ENCODE data around the gene BET1L.

The BET1L gene

GRCh38 chr11:207208-207862 is at the start of gene BET1L, which contains the start of gene RIC8A:
BET1L (minus strand) TSS chr11:207399; CDS start chr11:207321, 78 bp downstream.
RIC8A (plus strand) TSS chr11:207708; CDS start chr11:208855, 1,147 bp downstream.
- no peak for TF ChIP-seq CTCF (IDR thresholded peaks at IDR 0.05; ENCODE audit: low read depth, low read length)
- DNase-seq (ENCODE audit: low read depth, low spot score) = peak; percentile 99
- H3K4me3 ChIP-seq (ENCODE audit: low read depth, low read length) = peak within 1 kb of the TSS; percentile 90
- in situ Hi-C loops (cut with HindIII; ENCODE audit: low sequenced_read_pairs) = no loop called here

GRCh38 chr11:255816-256215 is 48.6 kb upstream of the BET1L start:
- TF ChIP-seq CTCF (IDR thresholded peaks at IDR 0.05; ENCODE audit: low read depth, low read length) = no peak
- no peak for DNase-seq (ENCODE audit: low read depth, low spot score)
- H3K4me3 ChIP-seq (ENCODE audit: low read depth, low read length) = no peak overlapping the region
- in situ Hi-C loops (cut with HindIII; ENCODE audit: low sequenced_read_pairs) = no loop called here

- H3K4me3 ChIP-seq (ENCODE audit: low read depth, low read length) = no peak overlapping the region
- no peak for DNase-seq (ENCODE audit: low read depth, low spot score)
- in situ Hi-C loops (cut with HindIII; ENCODE audit: low sequenced_read_pairs) = no loop called here
- no peak for TF ChIP-seq CTCF (IDR thresholded peaks at IDR 0.05; ENCODE audit: low read depth, low read length)
Observed at GRCh38 chr11:255176-255575, 48.0 kb upstream of the BET1L start.

- no peak for TF ChIP-seq CTCF (IDR thresholded peaks at IDR 0.05; ENCODE audit: low read depth, low read length)
- no peak for DNase-seq (ENCODE audit: low read depth, low spot score)
Observed at GRCh38 chr11:253886-254270, 46.7 kb upstream of the BET1L start.

GRCh38 chr11:253160-253885 is 46.1 kb upstream of the BET1L start:
- in situ Hi-C loops (cut with HindIII; ENCODE audit: low sequenced_read_pairs) = no loop called here
- TF ChIP-seq CTCF (IDR thresholded peaks at IDR 0.05; ENCODE audit: low read depth, low read length) = no peak
- no peak for DNase-seq (ENCODE audit: low read depth, low spot score)
- no peak overlapping the region for H3K4me3 ChIP-seq (ENCODE audit: low read depth, low read length)

More at GRCh38 chr11:253886-254270, 46.7 kb upstream of the BET1L start:
- in situ Hi-C loops (cut with HindIII; ENCODE audit: low sequenced_read_pairs) = no loop called here
- no peak overlapping the region for H3K4me3 ChIP-seq (ENCODE audit: low read depth, low read length)

GRCh38 chr11:252666-253065 is 45.5 kb upstream of the BET1L start:
- TF ChIP-seq CTCF (IDR thresholded peaks at IDR 0.05; ENCODE audit: low read depth, low read length) = no peak
- in situ Hi-C loops (cut with HindIII; ENCODE audit: low sequenced_read_pairs) = no loop called here
- H3K4me3 ChIP-seq (ENCODE audit: low read depth, low read length) = no peak overlapping the region
- no peak for DNase-seq (ENCODE audit: low read depth, low spot score)

Measured in astrocyte of the spinal cord (primary cell).